Stimulated activated CD8-positive, alpha-beta memory T cell treated with anti-CD3 and anti-CD28 coated beads, Interleukin-4, amount 100 ng/mL, for 1 hour (primary cell): ENCODE data around the gene ECT2L.

Source experiments
- DNase-seq, 2 donors: peaks; one replicate each; pipeline ENCODE4 v3.0.0-alpha.2; 2020; ENCODE audit warnings: low read depth in 2 of 2, low spot score in 1 of 2

ECT2L gene

GRCh38 chr6:138795809-138796603 is at the start of gene ECT2L:
TSS of gene ECT2L (plus strand) at chr6:138796087. CDS start at chr6:138813275, 17,188 bp downstream.
- DNase-seq: no peak

GRCh38 chr6:138752017-138752416 is 43.9 kb upstream of the ECT2L start:
- no peak for DNase-seq

- DNase-seq: no peak
Measured at GRCh38 chr6:138757136-138757535, 38.8 kb upstream of the ECT2L start.

GRCh38 chr6:138765896-138766655 is 29.8 kb upstream of the ECT2L start:
- no peak for DNase-seq

- DNase-seq: no peak
Measured at GRCh38 chr6:138769102-138769676, 26.7 kb upstream of the ECT2L start.

- DNase-seq: no peak
Measured at GRCh38 chr6:138772596-138773176, 23.2 kb upstream of the ECT2L start.

GRCh38 chr6:138773177-138774091 is 22.5 kb upstream of the ECT2L start, which contains the start of gene CCDC28A:
TSS of gene CCDC28A (plus strand) at chr6:138773769. CDS start at chr6:138776121, 2,352 bp downstream.
- DNase-seq: peak; percentile 81 to 82

GRCh38 chr6:138774370-138774769 is 21.5 kb upstream of the ECT2L start:
- DNase-seq: no peak

GRCh38 chr6:138776659-138777058 is 19.2 kb upstream of the ECT2L start:
- DNase-seq: no peak

GRCh38 chr6:138778331-138778730 is 17.6 kb upstream of the ECT2L start:
- no peak for DNase-seq

GRCh38 chr6:138782243-138782642 is 13.6 kb upstream of the ECT2L start:
- DNase-seq: no peak

- DNase-seq: no peak
Measured at GRCh38 chr6:138785079-138785478, 10.8 kb upstream of the ECT2L start.

GRCh38 chr6:138785980-138786379 is 9.9 kb upstream of the ECT2L start:
- DNase-seq: no peak

- DNase-seq: no peak
Measured at GRCh38 chr6:138787138-138787537, 8.7 kb upstream of the ECT2L start.

GRCh38 chr6:138796771-138797170 is 884 bp downstream of the ECT2L start:
- no peak for DNase-seq

- DNase-seq: no peak
Measured at GRCh38 chr6:138797806-138798446, 2.0 kb downstream of the ECT2L start.

GRCh38 chr6:138800377-138801150 is 4.7 kb downstream of the ECT2L start:
- no peak for DNase-seq

- no peak for DNase-seq
Measured at GRCh38 chr6:138803331-138803730, 7.4 kb downstream of the ECT2L start.

- no peak for DNase-seq
Measured at GRCh38 chr6:138803861-138804260, 8.0 kb downstream of the ECT2L start.
